GM21447 (cell line): Measurements from ENCODE around the gene EHHADH.

Source experiments
- ATAC-seq: cut with Tn5 transposase; IDR thresholded peaks from one replicate; pipeline ENCODE4 v1.9.1; 2021; ENCODE audit not compliant: unreplicated experiment

Gene EHHADH

DNA sequence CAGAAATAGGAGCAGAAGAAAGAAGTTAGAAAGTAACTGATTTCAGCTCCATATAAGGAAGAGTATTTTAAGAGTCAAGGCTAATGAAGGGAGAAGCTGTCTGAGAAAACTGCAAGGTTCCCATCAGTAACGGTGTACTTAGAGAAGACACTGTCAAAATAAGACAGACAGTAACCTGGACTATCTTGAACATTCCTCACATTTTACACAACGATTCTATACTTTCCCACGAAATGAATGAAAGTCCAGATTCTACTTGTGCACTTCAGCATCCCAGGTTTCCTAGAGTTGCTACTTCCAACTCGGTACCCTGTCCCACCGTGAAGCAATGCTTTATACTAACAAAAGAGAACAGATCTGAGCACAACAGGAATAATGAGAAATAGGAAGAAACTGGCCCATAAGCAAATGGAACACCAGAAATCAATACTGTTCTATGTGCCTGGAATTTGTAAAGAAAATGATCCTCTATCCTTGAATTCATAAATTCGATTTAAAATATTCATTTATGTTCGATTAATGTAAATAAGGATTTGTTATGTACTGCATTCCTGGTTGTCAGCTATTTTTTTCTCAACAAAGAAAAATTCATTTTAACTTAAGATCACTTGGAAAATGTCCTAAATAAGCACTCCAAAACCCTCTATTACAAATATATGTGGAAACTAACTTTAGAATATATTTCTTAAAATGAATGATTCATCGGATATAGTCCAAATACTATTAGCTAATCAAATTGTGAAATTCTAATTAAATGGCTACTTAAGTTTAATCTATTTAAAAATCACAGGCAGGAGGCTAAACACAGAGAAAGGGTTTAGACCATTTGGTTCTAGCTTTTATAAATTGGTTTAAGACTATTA, 102.5 kb downstream of the EHHADH start:
- no peak for ATAC-seq

- ATAC-seq, result no peak
Observed at GRCh38 chr3:185150561-185150960, 103.3 kb downstream of the EHHADH start.

DNA sequence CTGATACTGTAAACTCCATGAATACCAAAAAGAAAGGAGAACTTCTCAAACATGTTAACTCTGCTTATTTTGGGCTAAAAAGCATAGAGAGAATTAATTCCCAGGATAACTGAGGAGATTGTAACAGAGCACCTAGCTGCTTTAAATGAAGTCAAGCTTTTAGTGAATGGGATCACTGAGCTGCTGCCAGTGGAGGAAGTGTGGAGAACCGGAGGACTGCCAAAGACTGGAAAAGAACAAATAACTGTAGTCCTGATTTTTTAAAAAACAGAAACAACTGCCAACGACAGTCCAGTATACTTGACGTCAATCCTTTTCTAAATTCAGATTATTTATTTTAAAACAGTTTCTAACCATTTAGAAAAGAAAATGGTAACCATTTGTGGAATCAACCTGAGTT, 104.3 kb downstream of the EHHADH start:
- no peak for ATAC-seq

- ATAC-seq, result no peak
Observed at GRCh38 chr3:185145511-185145910, 108.3 kb downstream of the EHHADH start.

DNA sequence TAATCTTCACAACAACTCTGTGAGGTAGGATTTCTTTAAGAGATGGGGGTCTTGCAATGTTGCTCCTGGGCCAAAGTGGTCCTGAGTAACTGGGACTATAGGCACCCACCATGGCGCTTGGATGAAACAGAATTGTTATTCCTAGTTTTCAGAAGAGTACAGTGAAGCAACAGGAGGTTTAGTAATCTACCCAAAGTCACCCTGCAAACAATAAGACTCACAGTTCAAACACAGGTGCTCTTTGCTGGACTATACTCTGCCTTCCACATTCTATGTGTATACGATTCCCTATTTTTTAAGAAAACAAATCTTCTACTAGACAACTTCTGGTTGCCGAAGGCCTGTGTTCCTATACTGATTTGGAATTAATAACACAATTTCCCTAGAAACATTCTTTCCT, 109.1 kb downstream of the EHHADH start:
- no peak for ATAC-seq
